Loucy (cell line): ENCODE data around the gene RFWD3.

ENCODE experiments used
- CTCF ChIP-seq: fragments of 200-600 bp; sonication (generic); conservative IDR thresholded peaks from 2 replicates; pipeline ENCODE4 v1.5.1; 2014; ENCODE audit warnings: mild to moderate bottlenecking, antibody characterized with exemption, low read length
- EZH2phosphoT487 ChIP-seq: fragments of 200-600 bp; IDR thresholded peaks from 2 replicates; pipeline ENCODE4 v1.6.1; 2018; ENCODE audit warnings: antibody characterized with exemption, mild to moderate bottlenecking, moderate library complexity, borderline replicate concordance

DNA sequence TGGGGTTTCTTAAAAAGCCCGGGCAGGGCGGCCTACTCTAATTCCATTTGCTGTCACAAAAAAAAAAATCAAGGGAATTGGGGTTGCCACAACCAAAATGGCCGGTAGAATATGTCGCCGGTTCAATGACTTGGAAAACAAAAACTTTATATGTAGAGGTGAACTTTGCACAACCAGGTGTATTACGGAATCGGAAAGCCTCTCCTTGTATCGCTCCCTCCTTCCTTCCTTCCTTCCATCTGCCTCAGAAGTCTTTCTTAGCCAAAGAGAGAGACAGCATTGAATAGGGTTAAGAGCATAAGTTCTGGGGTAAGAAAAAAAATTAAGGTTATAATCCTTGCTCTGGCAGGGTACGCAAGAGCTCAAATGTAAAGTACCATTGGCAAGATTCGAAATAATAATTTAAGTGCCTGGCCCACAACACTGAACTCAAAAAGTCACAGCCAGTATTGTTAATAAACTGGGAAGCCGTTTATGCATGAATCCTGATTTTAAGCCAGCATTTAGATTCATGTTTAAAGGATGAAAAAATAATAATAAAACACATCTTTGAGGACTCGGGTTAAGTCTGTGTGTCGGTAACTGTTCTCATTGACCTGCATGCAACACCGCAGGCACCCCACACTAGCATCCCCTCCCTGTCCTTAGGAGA, 59.2 kb downstream of the RFWD3 start:
- TF ChIP-seq CTCF (no peak), EZH2phosphoT487 (no peak)
